AG10803 (cell line): ENCODE measurements around the gene HSD11B1.

Source experiments
- DNase-seq: peaks from one replicate; pipeline ENCODE4 v3.0.0; 2010; ENCODE audit warnings: low read depth
- H3K4me3 ChIP-seq: 2 replicates; pipeline ENCODE4 v1.5.1; 2011; ENCODE audit warnings: mild to moderate bottlenecking, low read length, control low read depth
- TF ChIP-seq, protein P1 (sequence below): conservative IDR thresholded peaks from 2 replicates; pipeline ENCODE4 v1.5.1; 2011; ENCODE audit warnings: mild to moderate bottlenecking, low read length, control low read depth, inconsistent platforms

Gene HSD11B1

GRCh38 chr1:209674957-209675564, 29.6 kb upstream of the HSD11B1 start, which contains the start of gene G0S2:
Gene G0S2, plus strand, starts transcription at chr1:209675412. Its CDS starts 273 bp downstream, at chr1:209675685.
- DNase-seq = peak; percentile 39
- H3K4me3 ChIP-seq = peak within 1 kb of the TSS; percentile 55
- TF ChIP-seq, protein P1, sequence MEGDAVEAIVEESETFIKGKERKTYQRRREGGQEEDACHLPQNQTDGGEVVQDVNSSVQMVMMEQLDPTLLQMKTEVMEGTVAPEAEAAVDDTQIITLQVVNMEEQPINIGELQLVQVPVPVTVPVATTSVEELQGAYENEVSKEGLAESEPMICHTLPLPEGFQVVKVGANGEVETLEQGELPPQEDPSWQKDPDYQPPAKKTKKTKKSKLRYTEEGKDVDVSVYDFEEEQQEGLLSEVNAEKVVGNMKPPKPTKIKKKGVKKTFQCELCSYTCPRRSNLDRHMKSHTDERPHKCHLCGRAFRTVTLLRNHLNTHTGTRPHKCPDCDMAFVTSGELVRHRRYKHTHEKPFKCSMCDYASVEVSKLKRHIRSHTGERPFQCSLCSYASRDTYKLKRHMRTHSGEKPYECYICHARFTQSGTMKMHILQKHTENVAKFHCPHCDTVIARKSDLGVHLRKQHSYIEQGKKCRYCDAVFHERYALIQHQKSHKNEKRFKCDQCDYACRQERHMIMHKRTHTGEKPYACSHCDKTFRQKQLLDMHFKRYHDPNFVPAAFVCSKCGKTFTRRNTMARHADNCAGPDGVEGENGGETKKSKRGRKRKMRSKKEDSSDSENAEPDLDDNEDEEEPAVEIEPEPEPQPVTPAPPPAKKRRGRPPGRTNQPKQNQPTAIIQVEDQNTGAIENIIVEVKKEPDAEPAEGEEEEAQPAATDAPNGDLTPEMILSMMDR = no peak

DNA sequence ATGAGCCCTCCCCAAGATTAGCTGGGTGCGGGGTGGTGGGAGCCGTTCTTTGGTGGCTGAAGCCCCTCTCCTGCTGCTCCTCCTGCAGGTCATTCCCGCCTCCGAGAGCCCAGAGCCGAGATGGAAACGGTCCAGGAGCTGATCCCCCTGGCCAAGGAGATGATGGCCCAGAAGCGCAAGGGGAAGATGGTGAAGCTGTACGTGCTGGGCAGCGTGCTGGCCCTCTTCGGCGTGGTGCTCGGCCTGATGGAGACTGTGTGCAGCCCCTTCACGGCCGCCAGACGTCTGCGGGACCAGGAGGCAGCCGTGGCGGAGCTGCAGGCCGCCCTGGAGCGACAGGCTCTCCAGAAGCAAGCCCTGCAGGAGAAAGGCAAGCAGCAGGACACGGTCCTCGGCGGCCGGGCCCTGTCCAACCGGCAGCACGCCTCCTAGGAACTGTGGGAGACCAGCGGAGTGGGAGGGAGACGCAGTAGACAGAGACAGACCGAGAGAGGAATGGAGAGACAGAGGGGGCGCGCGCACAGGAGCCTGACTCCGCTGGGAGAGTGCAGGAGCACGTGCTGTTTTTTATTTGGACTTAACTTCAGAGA, 29.0 kb upstream of the HSD11B1 start:
- peak overlapping the region; percentile 55 for H3K4me3 ChIP-seq
- peak; percentile 21 for DNase-seq
- TF ChIP-seq, protein P1 = no peak

DNA sequence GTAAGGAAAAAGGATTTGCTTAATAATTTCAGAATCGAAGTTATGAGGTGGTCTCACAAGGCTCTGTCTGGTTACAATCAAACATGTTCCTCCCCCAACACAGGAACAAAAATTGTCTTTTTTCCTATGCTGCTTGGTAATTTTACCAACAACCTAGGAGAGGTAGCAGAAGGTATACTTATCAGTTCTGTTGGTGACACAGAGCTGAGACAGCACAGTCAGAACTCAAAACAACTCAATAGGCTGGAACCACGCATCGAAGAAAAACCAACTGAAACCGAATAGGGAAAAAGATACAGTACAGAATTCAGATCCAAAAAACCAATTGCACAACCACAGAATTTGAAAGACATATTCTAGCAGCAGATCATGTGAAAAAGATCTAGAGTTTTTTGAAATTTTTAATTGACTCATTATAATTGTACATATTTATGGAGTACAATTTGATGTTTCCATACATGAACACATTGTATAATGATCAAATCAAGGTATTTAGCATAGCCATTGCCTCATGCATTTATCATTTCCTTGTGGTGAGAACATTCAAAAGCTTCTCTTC, 25.6 kb upstream of the HSD11B1 start:
- TF ChIP-seq, protein P1 = no peak
- DNase-seq = no peak
- H3K4me3 ChIP-seq = no peak overlapping the region

- TF ChIP-seq, protein P1 = no peak
- no peak overlapping the region for H3K4me3 ChIP-seq
- DNase-seq = no peak
Measured at GRCh38 chr1:209685821-209686220, 18.8 kb upstream of the HSD11B1 start.

GRCh38 chr1:209686322-209686721, 18.3 kb upstream of the HSD11B1 start:
- TF ChIP-seq, protein P1 = no peak
- DNase-seq = no peak
- H3K4me3 ChIP-seq = no peak overlapping the region

DNA sequence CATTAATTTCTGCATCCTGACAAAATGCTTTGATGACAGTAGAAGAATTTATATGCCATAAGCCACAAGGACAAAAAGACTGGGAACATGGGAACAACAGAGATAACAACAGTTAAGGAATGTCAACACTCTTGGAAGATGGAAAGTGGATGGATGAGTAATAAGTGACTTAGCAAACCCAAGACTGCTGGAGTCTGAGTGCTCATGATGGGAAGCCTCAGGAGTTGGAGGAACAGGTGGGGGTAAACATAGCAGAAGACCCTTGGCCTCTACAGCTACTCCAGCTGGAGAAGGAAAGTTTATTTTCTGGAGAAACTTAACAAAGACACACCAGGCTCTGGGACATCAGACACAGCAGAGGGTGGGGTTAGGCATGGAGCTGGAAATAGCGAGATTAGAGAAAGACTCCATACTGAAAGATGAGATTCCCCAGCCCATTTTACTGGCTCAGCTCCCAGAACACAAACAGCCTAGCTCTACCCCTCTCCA, 15.9 kb upstream of the HSD11B1 start:
- DNase-seq = peak; percentile 46
- TF ChIP-seq, protein P1 = no peak

DNA sequence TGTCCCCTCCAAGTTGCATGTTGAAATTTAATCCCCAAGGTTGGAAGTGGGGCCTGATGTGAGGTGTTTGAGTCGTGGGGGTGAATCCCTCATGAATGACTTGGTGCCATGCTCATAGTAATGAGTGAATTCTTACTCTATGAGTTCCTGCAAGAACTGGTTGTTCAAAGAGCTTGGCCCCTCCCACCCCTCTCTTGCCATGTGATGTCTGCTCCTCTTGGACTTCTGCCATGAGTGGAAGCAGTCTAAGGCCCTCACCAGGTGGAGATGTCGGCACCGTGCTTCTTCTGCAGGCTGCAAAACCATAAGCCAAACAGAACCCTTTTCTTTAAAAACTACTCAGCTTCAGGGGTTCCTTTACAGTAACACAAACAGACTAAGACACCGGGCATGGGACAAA, 15.2 kb upstream of the HSD11B1 start:
- TF ChIP-seq, protein P1 = no peak
- DNase-seq = no peak
- no peak overlapping the region for H3K4me3 ChIP-seq

More for the DNA sequence above, 15.9 kb upstream of the HSD11B1 start:
- no peak overlapping the region for H3K4me3 ChIP-seq
